ENCODE results near the gene REEP5.

REEP5 gene

DNA sequence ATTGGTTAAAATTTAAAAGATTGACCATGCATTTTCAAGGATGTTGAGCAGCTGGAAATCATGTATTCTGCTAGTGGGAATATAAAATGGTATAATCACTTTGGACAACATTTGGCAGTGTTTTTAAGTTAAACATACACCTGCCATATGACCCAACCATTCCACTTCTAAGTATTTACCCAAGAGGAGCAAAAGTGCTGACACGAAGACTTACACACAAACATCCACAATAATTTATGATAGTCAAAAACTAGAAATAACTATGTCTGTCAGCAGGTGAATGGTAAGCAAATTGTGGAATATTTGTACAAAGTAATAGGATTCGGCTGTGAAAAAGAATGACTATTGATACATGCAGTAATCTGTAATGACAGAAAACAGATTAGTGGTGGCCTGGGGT lies 91.6 kb downstream of the REEP5 start:
- no peak overlapping the region for H3K4me3 ChIP-seq (replicated peaks in 1 of 2; ENCODE audit: low read depth in 2 of 2, low read length in 2 of 2)
- DNase-seq (ENCODE audit: low read depth in 2 of 2): no peak
- TF ChIP-seq, protein P1, sequence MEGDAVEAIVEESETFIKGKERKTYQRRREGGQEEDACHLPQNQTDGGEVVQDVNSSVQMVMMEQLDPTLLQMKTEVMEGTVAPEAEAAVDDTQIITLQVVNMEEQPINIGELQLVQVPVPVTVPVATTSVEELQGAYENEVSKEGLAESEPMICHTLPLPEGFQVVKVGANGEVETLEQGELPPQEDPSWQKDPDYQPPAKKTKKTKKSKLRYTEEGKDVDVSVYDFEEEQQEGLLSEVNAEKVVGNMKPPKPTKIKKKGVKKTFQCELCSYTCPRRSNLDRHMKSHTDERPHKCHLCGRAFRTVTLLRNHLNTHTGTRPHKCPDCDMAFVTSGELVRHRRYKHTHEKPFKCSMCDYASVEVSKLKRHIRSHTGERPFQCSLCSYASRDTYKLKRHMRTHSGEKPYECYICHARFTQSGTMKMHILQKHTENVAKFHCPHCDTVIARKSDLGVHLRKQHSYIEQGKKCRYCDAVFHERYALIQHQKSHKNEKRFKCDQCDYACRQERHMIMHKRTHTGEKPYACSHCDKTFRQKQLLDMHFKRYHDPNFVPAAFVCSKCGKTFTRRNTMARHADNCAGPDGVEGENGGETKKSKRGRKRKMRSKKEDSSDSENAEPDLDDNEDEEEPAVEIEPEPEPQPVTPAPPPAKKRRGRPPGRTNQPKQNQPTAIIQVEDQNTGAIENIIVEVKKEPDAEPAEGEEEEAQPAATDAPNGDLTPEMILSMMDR (IDR thresholded peaks at IDR 0.05; ENCODE audit: low read depth, low read length): no peak

Measured in cardiac fibroblast (primary cell).